ENCODE data around the gene SLC4A3.

- TF ChIP-seq, protein P1, sequence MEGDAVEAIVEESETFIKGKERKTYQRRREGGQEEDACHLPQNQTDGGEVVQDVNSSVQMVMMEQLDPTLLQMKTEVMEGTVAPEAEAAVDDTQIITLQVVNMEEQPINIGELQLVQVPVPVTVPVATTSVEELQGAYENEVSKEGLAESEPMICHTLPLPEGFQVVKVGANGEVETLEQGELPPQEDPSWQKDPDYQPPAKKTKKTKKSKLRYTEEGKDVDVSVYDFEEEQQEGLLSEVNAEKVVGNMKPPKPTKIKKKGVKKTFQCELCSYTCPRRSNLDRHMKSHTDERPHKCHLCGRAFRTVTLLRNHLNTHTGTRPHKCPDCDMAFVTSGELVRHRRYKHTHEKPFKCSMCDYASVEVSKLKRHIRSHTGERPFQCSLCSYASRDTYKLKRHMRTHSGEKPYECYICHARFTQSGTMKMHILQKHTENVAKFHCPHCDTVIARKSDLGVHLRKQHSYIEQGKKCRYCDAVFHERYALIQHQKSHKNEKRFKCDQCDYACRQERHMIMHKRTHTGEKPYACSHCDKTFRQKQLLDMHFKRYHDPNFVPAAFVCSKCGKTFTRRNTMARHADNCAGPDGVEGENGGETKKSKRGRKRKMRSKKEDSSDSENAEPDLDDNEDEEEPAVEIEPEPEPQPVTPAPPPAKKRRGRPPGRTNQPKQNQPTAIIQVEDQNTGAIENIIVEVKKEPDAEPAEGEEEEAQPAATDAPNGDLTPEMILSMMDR (IDR thresholded peaks at IDR 0.05) = no peak
- TF ChIP-seq POLR2AphosphoS5 (IDR thresholded peaks at IDR 0.05) = no peak
Observed at GRCh38 chr2:219679571-219679970, 52.1 kb downstream of the SLC4A3 start.

Measured in gastroesophageal sphincter (tissue), 3 donors.